GM19438 (cell line): ENCODE results near the gene MRPS21.
"Not testable (repeated sequence)": the region's sequence is repeated elsewhere in the genome, so short reads cannot be mapped to it uniquely, and the experiment has no call there.

Experiments
- ATAC-seq: cut with Tn5 transposase; IDR thresholded peaks from one replicate; pipeline ENCODE4 v1.9.1; 2021; ENCODE audit warnings: low read depth; ENCODE audit not compliant: unreplicated experiment

The MRPS21 gene

DNA sequence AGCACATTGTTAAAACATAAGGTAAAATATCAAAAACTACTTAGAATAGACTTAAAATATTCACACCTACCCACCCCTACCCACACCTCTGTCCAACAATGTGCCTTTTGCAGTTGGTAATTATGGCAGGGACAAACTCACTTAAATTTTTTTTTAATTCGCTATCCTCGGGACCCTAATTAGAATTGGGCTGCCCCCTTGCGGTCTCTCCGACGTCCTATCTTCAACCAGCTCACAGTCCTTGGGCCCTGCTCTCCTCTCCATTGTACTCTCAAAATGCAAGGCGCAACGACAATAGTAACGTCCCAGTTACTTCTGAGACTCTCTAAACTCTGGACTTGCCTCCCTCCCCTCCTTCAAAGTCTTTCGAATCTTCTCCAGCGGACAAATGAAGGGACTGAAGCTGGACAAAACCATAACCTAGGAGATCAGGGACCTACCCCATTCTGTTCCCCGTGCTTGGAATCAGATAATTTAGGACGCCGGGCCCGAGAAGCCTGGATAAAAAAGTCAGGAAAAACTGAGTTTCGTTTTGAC is 12.4 kb upstream of the MRPS21 start:
- ATAC-seq: no peak

DNA sequence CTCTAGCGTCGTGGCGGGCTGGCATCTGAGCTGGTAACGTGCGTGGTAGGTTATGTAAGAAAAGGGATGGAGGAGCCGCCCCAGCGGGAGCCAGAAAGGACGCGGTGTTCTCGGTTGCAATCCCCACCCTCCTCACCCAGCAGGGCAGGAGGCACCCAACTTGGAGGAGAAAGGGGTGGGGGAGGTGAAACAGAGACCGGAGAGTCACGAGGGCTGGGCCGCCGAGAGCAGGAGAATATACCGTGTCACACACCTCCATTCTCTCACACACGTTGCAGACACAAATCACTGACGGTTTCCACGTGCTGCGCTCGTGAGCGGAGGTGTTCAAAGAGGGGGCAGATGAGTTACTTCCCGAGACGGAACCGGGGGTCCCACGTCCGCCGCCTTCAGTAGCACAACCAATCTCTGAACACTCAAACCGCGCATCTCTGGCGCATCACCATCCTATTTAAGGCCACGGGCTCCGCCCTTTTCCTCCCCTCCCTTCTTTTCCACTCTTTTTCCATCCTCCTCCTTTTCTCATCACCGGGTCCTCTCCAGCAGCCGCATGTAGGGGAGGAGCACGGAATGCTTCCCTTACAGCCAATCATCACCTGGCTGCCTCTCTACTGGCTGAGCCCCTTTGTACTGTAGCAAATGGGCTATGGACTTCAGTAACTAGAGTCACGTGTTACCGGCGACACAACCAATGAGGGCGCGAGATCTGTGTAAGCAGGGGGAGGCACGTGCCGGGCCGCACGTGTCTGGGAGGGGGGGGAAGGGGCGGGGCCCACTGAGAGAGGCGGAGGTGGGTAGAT is 11.7 kb upstream of the MRPS21 start, which contains the start of gene CIART:
CIART (plus strand) TSS at position 797 of the 800 bp plus-strand sequence. CDS start 714 bp downstream, outside the sequence.
- ATAC-seq: no peak

DNA sequence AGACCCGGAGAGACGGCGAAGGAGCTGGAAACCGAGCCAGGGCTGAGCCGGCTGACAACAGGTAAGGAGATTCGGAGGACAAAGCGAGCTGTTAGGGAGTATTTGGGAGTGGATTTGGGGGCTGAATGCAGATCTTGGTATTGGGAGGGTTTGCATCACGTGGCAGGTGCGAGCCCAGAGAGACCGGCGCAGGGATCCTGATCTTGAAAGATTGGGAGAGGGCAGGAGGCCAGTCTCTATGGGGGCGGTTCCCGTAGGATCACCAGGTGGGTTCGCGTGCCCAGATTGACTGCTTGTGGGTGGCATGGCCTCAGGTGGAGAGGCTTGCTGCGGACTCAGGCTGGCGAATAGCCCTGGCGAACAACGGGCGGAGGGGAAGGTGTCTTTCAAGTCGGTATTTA is 11.1 kb upstream of the MRPS21 start:
- ATAC-seq: no peak

DNA sequence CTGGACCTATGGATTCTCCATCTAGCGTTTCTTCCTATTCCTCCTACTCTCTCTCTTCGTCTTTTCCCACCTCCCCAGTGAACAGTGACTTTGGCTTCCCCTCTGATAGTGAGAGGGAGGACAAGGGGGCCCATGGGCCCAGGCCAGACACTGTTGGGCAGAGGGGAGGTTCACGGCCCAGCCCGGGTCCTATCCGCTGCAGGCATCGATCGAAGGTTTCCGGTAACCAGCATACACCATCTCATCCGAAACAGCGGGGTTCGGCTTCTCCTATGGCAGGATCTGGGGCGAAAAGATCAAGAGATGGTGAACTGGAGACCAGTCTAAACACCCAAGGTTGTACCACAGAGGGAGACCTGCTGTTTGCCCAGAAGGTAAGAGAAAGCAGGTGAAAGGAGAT is 10.4 kb upstream of the MRPS21 start:
- ATAC-seq: no peak

DNA sequence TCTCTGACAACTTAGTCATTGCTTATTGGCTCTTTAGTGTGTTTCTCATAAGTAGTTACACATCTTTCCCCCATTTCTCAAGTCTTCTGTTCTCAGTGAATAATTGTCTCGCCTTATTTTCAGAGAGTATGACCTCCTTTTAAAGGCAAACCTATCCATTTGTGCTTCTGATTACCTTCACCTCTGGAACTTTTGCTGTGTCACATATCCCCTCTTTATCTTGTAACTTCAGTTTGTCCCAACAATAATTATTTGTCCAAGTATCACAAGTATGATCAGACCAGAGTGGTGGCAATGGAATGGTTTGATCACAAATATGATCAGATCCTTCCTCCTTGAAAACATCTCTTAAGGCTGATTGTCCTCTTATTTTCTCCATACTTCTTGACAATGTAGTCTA is 5.3 kb upstream of the MRPS21 start:
- ATAC-seq: no peak

DNA sequence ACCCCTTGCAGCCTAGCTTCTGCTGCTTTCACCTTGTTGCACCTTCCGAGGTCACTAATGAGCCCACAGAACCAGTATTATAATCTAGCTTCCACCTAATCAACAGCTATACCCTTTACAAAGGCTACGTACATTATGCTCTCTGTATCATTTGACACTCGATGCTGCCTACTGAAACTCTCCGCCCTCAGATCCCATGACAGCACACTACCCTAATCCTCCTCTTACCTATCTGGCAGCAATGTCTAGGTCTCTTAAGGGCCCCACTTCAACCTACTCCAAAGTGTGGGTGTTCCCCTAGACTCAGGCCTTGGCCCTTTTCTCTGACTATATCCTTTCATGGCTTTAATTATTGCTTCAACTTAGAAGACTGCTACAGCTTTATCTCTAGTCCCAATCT is 4.8 kb upstream of the MRPS21 start:
- no peak for ATAC-seq

DNA sequence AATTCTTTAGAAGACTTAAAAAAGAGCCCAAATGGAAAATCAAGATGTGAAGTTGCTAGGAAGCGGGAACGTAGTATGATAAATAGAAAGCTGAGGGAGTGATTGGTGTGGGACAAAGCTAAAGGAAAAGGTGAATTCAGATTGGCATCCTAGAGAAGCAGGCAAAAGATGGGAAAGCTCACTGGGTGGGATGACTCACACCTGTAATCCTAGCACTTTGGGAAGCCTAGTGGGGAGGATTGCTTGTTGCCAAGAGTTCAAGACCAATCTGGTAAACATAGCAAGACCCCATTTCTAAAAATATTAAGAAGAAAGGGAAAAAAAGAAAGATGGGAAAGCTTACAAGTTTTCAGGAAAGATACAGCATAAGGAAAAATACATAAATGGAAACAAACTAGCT is 1.8 kb downstream of the MRPS21 start:
- ATAC-seq: no peak

DNA sequence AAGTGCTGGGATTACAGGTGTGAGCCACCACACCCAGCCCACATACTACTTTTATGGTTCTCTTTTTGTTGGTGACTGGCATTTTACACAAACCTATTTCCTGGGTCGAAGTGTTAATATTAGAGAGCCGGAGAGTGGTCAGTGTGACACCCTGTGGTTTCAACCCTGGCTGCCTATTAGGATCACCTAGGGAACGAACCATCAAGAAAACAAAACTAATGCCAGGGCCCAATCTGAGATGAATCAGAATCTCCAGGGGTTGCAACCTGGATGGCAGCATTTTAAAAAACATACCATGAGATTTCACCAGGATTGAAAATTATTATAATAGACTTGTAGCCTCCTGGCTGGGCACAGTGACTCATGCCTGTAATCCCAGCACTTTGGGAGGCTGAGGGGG is 6.1 kb downstream of the MRPS21 start:
- no peak for ATAC-seq

DNA sequence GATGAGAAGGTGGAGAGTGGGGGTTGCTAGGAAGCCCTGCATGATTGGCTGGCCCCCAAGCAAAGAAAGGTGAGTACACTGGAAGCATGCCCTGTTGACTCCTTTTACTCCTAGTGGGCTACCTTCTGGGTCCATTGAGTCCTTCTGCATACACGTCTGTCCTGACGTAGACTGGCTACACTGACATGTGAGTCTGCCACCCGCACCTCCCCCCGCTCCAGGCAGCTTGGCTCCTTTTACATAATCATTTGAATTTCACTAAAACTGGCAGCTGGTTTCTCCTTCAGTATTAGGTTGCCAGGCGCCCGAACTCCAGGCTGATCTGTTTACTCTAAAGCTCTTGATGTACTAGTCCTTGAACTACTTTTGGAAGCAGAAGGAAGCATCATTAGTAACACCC is 8.7 kb downstream of the MRPS21 start:
- no peak for ATAC-seq

DNA sequence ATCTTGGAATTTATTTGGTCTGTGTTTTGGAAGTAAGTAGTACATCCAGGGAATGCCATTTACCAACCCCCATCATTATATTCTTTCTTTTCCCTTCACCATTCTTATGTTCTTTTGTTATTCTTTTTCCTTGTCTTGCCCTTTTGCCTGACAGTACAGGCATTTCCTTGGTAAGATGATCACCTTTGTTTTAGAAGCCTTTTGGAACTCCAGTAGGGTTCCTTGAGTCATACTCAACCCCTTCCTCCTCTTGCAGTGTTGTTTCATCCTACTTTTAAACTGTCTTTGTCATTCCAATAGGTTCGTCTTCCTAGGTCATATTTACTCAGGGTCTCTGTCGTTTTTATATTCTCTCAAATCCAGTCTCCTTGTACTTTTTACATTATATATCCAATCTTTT is 9.2 kb downstream of the MRPS21 start:
- ATAC-seq: no peak

DNA sequence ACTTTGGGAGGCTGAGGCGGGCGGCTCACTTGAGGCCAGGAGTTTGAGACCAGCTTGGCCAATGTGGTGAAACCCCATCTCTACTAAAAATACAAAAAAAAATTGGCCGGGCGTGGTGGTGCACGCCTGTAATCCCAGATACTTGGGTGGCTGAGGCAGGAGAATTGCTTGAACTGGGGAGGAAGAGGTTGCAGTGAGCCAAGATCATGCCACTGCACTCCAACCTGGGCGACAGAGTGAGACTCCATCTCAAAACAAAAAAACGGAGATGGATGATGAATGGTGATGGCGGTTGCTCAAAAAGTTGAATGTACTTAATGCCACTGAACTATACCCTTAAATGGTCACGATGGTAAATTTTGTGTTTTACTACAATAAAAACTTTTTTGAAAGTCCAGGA is 14.9 kb downstream of the MRPS21 start:
- not testable (repeated sequence) for ATAC-seq

DNA sequence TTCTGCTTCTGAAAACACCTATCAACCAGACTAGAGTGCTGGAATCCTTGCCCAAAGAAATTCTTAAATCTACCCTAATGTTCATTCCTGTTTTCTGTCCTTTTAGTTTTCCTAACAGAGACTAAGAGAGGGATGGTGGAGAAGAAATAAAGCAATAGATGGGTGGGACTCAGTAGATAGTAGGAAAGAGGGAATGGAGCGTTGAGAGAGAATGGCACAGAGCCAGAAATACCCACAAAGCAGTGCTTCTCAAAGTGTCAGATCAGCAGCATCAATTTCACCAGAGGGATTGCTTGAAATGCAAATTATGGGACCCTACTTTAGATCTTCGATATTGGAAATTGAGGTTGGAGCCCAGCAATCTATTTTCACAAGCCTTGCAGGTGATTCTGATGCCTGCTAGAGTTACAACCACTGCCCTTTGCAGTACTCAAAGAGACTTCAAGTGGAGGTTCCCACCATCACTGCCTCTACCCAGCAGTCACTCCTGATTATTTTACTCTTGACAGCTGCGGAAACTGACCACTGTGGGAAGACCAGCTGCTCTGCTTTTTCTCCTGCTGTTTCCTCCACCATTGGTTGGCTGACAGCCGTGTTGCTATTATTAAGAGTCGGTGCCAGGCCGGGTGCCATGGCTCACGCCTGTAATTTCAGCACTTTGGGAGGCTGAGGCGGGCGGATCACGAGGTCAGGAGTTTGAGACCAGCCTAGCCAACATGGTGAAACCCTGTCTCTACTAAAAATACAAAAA is 16.3 kb downstream of the MRPS21 start:
- ATAC-seq: no peak

DNA sequence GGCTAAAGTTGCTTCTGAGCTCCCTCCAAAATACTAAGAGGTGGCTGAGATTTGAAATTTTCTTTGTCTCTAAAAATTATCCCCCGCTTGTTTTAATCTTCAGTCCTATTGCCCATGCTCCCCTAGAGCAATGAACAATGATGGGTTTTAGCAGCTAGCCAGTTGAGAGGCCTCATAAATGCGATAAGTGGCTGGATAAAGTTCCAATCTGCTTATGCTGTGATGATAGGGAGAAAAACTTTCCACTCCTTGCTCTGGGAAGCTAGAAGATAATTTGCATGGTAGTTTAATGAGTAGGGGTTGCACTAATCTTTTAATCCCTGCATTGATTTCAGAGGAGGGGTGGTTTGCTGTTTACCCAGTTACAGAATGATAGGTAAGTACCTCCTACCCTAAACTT is 18.1 kb downstream of the MRPS21 start:
- no peak for ATAC-seq

DNA sequence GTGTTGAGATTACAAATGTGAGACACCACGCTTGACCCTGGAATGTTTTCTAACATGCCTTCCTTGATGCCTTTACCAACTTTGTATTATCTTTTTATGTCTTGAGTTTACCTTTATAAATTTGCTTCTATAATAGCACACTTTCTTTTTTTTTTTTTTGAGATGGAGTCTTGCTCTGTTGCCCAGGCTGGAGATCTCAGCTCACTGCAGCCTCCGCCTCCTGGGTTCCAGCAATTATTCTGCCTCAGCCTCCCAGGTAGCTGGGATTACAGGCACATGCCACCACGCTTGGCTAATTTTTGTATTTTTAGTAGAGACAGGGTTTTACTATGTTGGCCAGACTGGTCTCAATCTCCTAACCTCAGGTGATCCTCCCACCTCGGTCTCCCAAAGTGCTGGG is 21.0 kb downstream of the MRPS21 start:
- not testable (repeated sequence) for ATAC-seq

DNA sequence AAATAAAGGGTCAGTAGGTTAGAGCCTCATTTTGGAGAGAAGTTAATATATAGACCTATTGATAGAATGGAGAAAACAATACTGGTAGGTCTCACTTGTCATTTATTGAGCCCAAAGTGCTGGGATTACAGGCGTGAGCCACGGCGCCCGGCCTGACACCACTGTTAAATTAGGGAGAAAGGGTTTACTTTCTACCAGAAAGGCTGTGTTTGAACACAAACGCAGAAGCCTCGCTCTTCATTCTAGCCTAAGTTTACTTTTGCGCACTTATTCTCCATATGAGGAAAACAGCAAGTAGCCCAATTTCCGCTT is 27.0 kb downstream of the MRPS21 start:
- no peak for ATAC-seq

DNA sequence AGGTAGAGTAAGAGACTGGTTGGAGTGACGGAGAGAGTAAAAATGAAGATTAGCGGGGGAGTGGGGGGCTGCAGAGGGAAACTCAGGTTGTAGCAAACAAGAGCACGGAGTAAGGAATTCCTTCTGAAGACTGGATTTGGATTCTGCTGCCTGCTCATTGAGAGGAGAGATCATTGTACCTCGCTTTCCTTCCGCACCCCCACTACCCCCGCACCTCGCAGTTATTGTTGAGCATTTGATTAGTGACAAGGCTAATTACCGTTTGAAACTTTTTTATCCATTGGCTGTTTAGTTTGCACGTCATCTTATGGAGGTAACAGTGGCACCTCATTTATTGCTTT is 28.1 kb downstream of the MRPS21 start:
- no peak for ATAC-seq

DNA sequence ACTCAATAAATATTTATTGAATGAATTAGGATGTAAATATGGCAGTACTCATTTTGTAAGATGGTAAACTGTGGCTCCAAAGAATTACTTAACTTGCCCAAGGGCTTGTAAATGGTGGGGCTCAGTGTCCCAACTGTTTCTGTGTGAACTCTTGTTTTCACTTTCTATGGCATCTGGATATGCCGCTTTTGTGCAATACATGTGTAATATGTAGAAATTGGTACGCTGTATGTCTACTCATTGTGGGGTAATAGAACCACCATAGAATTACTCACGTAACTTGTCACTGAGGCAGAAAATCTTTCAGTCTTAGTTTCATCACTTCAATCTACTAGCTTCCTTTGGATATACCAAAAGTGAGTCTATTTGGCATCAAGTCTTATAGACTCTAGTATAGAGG is 28.6 kb downstream of the MRPS21 start:
- no peak for ATAC-seq

DNA sequence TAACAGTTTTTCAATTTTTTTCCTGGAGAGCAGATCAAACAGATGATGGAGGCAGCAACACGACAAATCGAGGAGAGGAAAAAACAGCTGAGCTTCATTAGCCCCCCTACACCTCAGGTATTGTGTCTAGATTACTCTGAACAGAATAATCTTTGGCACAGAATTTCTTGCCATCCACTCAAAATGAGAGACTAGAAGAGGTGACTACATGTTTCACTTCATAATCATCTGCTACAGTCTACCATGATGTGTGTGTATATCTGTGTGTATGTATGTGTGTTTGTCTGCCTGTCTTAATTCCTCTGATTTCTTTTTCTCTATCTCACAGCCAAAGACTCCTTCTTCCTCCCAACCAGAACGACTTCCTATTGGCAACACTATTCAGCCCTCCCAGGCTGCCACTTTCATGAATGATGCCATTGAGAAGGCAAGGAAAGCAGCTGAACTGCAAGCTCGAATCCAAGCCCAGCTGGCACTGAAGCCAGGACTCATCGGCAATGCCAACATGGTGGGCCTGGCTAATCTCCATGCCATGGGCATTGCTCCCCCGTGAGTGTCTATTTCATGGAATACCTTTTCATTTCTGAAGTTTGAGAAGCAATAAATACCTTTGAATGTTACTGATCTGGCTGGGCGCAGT is 39.1 kb downstream of the MRPS21 start:
- no peak for ATAC-seq

DNA sequence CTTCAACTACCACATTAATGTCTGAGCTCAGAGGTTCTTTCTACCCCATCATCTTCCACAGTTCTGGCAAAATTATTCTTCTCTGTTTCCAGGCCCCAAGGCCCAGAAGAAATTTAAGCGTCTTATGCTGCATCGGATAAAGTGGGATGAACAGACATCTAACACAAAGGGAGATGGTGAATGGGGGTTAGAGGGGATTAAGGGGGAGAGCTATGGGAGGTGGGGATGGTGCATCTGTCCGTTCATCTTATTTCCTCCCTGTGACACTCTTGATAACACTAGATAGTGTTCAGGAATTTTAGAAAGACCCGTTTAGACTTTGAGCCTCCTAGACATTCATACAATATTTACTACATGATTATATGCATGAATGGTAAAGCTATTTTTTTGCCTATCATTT is 52.7 kb downstream of the MRPS21 start:
- ATAC-seq: no peak

DNA sequence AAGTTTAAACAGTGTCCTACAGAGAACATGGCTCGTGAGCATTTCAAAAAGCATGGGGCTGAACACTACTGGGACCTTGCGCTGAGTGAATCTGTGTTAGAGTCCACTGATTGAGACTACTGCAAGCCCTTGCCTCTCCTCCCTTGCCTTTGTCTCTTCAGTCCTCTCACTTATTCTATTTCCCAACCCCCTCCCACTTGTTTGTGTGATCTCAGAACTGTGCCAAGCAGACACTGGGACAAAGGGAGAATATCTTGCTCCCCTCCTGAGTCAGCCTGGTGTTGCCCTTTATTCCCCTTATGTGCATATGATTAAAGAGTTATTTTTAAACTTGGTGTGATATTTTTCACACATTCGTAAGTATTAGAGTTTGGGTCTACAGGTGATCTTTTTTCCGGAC is 59.2 kb downstream of the MRPS21 start:
- no peak for ATAC-seq
